Memory B cell (primary cell): ENCODE measurements around the gene PARP16.
"Not testable (repeated sequence)": the region's sequence is repeated elsewhere in the genome, so short reads cannot be mapped to it uniquely, and the experiment has no call there.

Experiments
- ATAC-seq: fragments of 150-1000 bp; cut with Tn5 transposase; 2 replicates; pipeline ENCODE4 v1.10.0; 2021; ENCODE audit warnings: low read depth, mild to moderate bottlenecking, moderate library complexity
- DNase-seq, 2 donors: peaks; one replicate each; pipeline ENCODE4 v3.0.0; 2022; ENCODE audit warnings: low spot score in 2 of 2
- H3K27ac Mint-ChIP-seq: one replicate; pipeline ENCODE4 v1.8.0; 2022; ENCODE audit warnings: mild to moderate bottlenecking, moderate library complexity, mixed read lengths
- H3K27me3 Mint-ChIP-seq: one replicate; pipeline ENCODE4 v1.8.0; 2022; ENCODE audit warnings: mixed read lengths
- H3K36me3 Mint-ChIP-seq: one replicate; pipeline ENCODE4 v1.8.0; 2022; ENCODE audit warnings: mild to moderate bottlenecking, mixed read lengths
- H3K4me1 Mint-ChIP-seq: one replicate; pipeline ENCODE4 v1.8.0; 2022; ENCODE audit warnings: mixed read lengths
- H3K4me3 Mint-ChIP-seq: one replicate; pipeline ENCODE4 v1.8.0; 2022; ENCODE audit warnings: mild to moderate bottlenecking, moderate library complexity, mixed read lengths
- H3K9me3 Mint-ChIP-seq: one replicate; pipeline ENCODE4 v1.8.0; 2022; ENCODE audit warnings: mixed read lengths

The PARP16 gene

GRCh38 chr15:65275728-65276126 is 11.0 kb downstream of the PARP16 start:
- Mint-ChIP-seq H3K27ac (no peak overlapping the region), H3K36me3 (peaks cover 13% of the 10 kb centered on the region), H3K9me3 (no peaks in the 10 kb centered on the region), H3K27me3 (no peaks in the 10 kb centered on the region), H3K4me3 (no peak overlapping the region), H3K4me1 (peaks cover 13% of the 10 kb centered on the region)
- ATAC-seq, result no peak
- no peak for DNase-seq

DNA sequence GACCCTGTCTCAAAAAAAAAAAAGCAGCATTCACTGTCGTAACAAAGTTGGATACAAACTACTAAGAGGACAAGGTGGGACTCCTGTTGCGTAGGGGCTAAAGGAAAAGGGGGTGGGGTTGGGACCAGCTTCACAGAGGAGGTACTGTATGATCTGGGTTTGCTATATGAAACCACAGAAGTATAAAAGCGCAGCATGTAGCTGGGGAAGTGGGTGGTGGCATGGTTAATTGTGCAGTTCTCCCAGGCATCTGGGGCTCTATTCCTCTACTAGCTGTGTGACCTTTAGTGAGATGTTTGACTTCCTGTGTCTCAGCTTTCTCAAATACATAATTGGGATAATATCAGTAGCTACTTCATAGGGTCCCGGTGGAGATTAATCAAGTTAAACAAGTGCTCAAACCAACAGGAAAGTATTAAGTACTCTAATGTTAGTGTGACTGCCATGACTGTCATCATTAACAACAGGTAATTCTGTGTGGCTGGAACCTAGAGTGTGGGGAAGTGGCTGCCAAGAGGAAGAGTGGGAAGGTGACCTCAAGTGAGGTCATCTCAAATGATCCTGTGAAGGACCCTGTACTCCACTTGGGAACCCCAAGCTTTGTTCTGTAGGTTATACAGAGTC is 11.5 kb downstream of the PARP16 start:
- DNase-seq (no peak), ATAC-seq (no peak)
- Mint-ChIP-seq H3K9me3 (no peaks in the 10 kb centered on the region), H3K27me3 (no peaks in the 10 kb centered on the region), H3K27ac (no peak overlapping the region), H3K4me3 (no peak overlapping the region), H3K4me1 (peaks cover 11% of the 10 kb centered on the region), H3K36me3 (peaks cover 13% of the 10 kb centered on the region)

DNA sequence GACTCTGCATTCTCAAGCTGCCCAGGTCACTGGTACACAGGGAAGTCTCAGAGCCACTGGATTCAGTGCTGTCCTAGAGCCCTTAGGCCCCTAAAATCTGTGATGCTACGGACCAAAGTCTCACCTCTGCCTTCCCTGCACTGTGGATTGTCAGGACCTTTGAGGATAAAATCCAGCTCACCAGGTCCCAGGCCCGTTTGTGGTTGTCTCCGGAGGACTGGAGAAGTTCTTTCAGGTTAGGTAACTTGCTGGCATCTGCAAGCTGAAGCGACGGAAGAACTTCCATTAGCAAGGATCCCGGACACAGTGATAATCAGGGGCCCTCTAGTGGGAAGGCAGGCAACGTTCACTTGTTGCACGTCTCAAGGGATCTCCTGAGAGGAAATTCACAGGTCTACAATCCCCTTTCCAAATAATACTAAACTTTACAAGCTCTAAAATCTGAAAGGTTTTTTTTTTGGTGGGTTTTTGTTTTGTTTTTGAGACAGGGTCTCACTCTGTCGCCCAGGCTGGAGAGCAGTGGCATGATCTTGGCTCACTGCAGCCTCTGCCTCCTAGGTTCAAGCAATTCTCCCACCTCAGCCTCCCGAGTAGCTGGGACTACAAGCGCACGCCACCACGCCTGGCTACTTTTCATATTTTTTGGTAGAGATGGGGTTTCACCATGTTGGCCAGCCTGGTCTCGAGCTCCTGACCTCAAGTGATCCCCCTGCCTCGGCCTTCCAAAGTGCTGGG is 15.7 kb downstream of the PARP16 start:
- not testable (repeated sequence) for ATAC-seq, H3K9me3 Mint-ChIP-seq, H3K4me3 Mint-ChIP-seq, DNase-seq, H3K27me3 Mint-ChIP-seq, H3K4me1 Mint-ChIP-seq, H3K27ac Mint-ChIP-seq
- H3K36me3 Mint-ChIP-seq, result peaks cover 13% of the 10 kb centered on the region

DNA sequence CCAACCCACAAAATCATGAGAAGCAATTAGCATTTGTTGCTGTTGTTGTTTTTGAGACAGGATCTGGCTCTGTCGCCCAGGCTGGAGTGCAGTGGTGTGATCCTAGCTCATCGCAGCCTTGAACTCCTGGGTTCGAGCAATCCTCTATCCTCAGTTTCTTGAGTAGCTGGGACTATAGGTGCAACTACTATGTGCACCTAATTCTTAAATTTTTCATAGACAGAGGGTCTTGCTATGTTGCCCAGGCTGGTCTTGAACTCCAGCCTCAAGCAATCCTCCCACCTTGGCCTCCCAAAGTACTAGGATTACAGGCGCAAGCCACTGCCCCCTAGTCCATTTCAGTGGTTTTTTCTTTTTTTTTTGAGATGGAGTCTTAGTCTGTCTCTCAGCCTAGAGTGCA is 18.3 kb downstream of the PARP16 start:
- Mint-ChIP-seq H3K36me3 (peaks cover 13% of the 10 kb centered on the region), H3K27me3 (no peaks in the 10 kb centered on the region), H3K4me3 (no peak overlapping the region), H3K27ac (no peak overlapping the region), H3K9me3 (no peaks in the 10 kb centered on the region), H3K4me1 (peaks cover 6% of the 10 kb centered on the region)
- no peak for DNase-seq
- no peak for ATAC-seq

GRCh38 chr15:65266469-65266868 is 20.2 kb downstream of the PARP16 start:
- peaks cover 16% of the 10 kb centered on the region for H3K36me3 Mint-ChIP-seq
- H3K9me3 Mint-ChIP-seq, result no peaks in the 10 kb centered on the region
- no peak for DNase-seq
- H3K4me1 Mint-ChIP-seq, result no peaks in the 10 kb centered on the region
- no peak for ATAC-seq
- H3K27ac Mint-ChIP-seq, result no peak overlapping the region
- H3K4me3 Mint-ChIP-seq, result no peak overlapping the region
- no peaks in the 10 kb centered on the region for H3K27me3 Mint-ChIP-seq

DNA sequence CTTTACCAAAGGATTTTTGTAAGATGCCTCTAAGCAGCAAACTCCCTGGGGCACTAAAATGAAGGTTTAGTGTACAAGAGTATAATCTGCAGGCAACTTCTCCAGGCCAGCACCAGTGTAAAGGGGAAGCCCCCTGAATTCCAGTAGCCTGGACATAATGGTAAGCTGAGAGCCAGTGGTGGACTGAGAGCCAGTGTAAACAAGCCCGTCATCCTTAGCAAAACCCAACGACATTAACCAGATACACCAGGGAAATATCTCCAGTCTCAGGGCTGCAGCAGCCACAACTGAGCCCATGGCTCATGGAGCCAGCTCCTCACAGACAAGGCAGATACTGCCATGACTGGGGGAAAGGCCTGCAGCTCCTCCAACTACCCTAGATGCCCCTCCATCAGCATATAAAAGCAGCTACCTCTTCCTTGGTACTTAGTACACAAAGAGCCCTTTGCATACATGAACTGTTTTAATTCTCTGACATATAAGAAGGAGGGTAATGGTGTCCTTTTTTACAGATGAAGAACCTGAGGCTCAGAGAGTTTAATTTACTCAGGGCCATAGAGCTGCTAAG is 21.7 kb downstream of the PARP16 start:
- ATAC-seq, result no peak
- H3K9me3 Mint-ChIP-seq, result no peaks in the 10 kb centered on the region
- H3K36me3 Mint-ChIP-seq, result peaks cover 25% of the 10 kb centered on the region
- DNase-seq, result no peak
- H3K4me3 Mint-ChIP-seq, result no peak overlapping the region
- no peaks in the 10 kb centered on the region for H3K4me1 Mint-ChIP-seq
- no peak overlapping the region for H3K27ac Mint-ChIP-seq
- H3K27me3 Mint-ChIP-seq, result no peaks in the 10 kb centered on the region

DNA sequence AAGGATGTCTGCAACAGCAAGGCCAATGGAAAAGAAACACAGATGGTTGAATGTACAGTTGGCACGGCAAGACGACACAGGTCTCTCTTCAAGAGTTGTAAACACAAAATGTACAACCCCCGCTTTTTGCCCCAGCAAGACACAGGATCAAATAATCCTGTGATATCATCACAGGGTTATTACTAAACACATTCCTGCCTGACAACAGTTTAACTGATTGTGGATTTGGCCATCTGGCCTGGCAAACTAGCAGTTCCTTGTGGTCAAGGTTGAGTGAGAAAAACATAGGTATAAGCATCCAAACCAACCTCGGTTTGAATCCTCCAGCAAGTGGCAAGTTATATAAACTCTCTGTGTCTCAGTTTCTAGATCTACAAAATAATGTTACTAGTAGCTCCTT is 23.4 kb downstream of the PARP16 start:
- DNase-seq (no peak), ATAC-seq (no peak)
- Mint-ChIP-seq H3K4me3 (no peak overlapping the region), H3K9me3 (no peaks in the 10 kb centered on the region), H3K36me3 (peaks cover 34% of the 10 kb centered on the region), H3K27me3 (no peaks in the 10 kb centered on the region), H3K27ac (no peak overlapping the region), H3K4me1 (no peaks in the 10 kb centered on the region)

DNA sequence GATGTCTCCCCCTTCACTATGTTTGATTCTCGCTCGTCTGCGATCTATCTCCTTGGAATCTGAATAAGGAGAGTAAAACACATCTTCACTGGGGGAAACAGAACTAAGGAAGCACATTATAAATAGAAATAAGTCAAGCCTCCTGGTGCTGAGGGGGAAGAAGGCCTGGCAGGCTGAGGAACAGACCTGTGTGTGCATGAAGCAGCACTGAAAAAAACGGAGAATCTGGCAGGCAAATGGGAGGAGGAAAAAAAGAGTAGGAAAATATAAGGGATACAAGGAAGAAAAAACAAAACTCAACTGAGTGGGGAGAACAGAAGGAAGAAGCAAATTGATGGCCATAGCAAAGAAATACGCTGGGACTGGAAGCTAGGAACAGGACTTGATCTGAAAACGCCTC is 25.7 kb downstream of the PARP16 start:
- Mint-ChIP-seq H3K27ac (no peak overlapping the region), H3K27me3 (no peaks in the 10 kb centered on the region), H3K9me3 (no peaks in the 10 kb centered on the region), H3K4me3 (no peak overlapping the region), H3K4me1 (no peaks in the 10 kb centered on the region), H3K36me3 (peaks cover 36% of the 10 kb centered on the region)
- ATAC-seq (no peak), DNase-seq (no peak)

- H3K4me1 Mint-ChIP-seq, result no peaks in the 10 kb centered on the region
- H3K9me3 Mint-ChIP-seq, result no peaks in the 10 kb centered on the region
- peaks cover 40% of the 10 kb centered on the region for H3K36me3 Mint-ChIP-seq
- H3K27me3 Mint-ChIP-seq, result no peaks in the 10 kb centered on the region
- H3K4me3 Mint-ChIP-seq, result no peak overlapping the region
- no peak overlapping the region for H3K27ac Mint-ChIP-seq
- DNase-seq (no peak), ATAC-seq (no peak)
Measured at GRCh38 chr15:65259367-65259797, 27.3 kb downstream of the PARP16 start.

GRCh38 chr15:65258375-65259262 is 28.1 kb downstream of the PARP16 start:
- H3K4me1 Mint-ChIP-seq, result no peaks in the 10 kb centered on the region
- H3K4me3 Mint-ChIP-seq, result no peak overlapping the region
- DNase-seq, result no peak
- ATAC-seq, result no peak
- H3K9me3 Mint-ChIP-seq, result no peaks in the 10 kb centered on the region
- H3K27ac Mint-ChIP-seq, result no peak overlapping the region
- peaks cover 44% of the 10 kb centered on the region for H3K36me3 Mint-ChIP-seq
- H3K27me3 Mint-ChIP-seq, result no peaks in the 10 kb centered on the region

DNA sequence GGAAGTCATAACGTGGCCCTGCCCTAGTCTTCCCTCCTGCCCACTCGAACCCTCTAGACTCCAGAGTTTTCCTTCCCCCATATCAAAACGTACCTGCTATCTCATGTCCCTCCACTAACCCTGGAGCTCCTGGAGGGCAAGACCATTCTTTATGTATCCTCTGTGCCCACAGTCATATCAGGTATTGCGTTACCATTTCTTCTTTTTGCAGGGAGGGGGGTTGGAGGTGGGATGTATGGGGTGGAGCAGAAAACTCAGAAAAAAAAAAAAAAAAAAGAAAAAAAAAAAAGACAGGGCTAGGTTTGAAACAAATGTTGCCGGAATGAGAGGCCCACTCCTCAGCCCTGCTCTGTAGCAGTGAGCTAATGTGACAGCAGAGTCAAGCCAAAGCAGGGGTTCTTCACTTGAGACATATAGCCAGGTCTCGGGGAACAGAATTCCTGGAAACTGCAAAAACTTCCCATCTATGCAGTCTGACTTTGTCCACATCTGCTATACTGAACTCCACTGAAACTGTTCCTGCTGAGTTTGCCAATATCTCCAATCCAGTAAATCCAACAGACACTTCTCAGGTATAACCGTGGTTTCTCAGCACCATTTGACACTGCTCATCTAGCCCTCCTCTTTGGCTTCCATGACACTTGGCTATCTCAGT is 31.1 kb downstream of the PARP16 start:
- H3K27me3 Mint-ChIP-seq, result no peaks in the 10 kb centered on the region
- no peak for ATAC-seq
- DNase-seq, result no peak
- no peaks in the 10 kb centered on the region for H3K4me1 Mint-ChIP-seq
- H3K27ac Mint-ChIP-seq, result no peak overlapping the region
- H3K9me3 Mint-ChIP-seq, result no peaks in the 10 kb centered on the region
- no peak overlapping the region for H3K4me3 Mint-ChIP-seq
- peaks cover 35% of the 10 kb centered on the region for H3K36me3 Mint-ChIP-seq

GRCh38 chr15:65254758-65255157 is 31.9 kb downstream of the PARP16 start:
- H3K36me3 Mint-ChIP-seq, result peaks cover 31% of the 10 kb centered on the region
- H3K4me1 Mint-ChIP-seq, result no peaks in the 10 kb centered on the region
- H3K27me3 Mint-ChIP-seq, result no peaks in the 10 kb centered on the region
- H3K27ac Mint-ChIP-seq, result no peak overlapping the region
- no peaks in the 10 kb centered on the region for H3K9me3 Mint-ChIP-seq
- ATAC-seq (no peak), DNase-seq (no peak)
- no peak overlapping the region for H3K4me3 Mint-ChIP-seq

- Mint-ChIP-seq H3K4me1 (no peaks in the 10 kb centered on the region), H3K4me3 (no peak overlapping the region), H3K27me3 (no peaks in the 10 kb centered on the region), H3K9me3 (no peaks in the 10 kb centered on the region), H3K36me3 (peaks cover 29% of the 10 kb centered on the region), H3K27ac (no peak overlapping the region)
- DNase-seq (no peak), ATAC-seq (no peak)
Measured at GRCh38 chr15:65254356-65254755, 32.3 kb downstream of the PARP16 start.
